ENCODE data around the gene IL1RN.

The IL1RN gene

GRCh38 chr2:113124984-113125855 is 2.2 kb upstream of the IL1RN start:
- no peak for DNase-seq (ENCODE audit: insufficient read length, low spot score)
- FAIRE-seq, result no peak

GRCh38 chr2:113127646-113128570 is 510 bp downstream of the IL1RN start:
- no peak for DNase-seq (ENCODE audit: insufficient read length, low spot score)
- no peak for FAIRE-seq

GRCh38 chr2:113129519-113130078 is 2.2 kb downstream of the IL1RN start:
- FAIRE-seq (no peak), DNase-seq (ENCODE audit: insufficient read length, low spot score) (no peak)

- no peak for DNase-seq (ENCODE audit: insufficient read length, low spot score)
- FAIRE-seq, result no peak
Measured at GRCh38 chr2:113131352-113132185, 4.2 kb downstream of the IL1RN start.

- FAIRE-seq (no peak), DNase-seq (ENCODE audit: insufficient read length, low spot score) (no peak)
Measured at GRCh38 chr2:113132414-113133021, 5.1 kb downstream of the IL1RN start.

- DNase-seq (ENCODE audit: insufficient read length, low spot score) (no peak), FAIRE-seq (no peak)
Measured at GRCh38 chr2:113133704-113134598, 6.6 kb downstream of the IL1RN start.

- DNase-seq (ENCODE audit: insufficient read length, low spot score), result no peak
- FAIRE-seq, result no peak
Measured at GRCh38 chr2:113134717-113135116, 7.3 kb downstream of the IL1RN start.

GRCh38 chr2:113135317-113135716 is 7.9 kb downstream of the IL1RN start:
- no peak for FAIRE-seq

GRCh38 chr2:113136828-113137775 is 9.7 kb downstream of the IL1RN start:
- FAIRE-seq (peak; percentile 94), DNase-seq (ENCODE audit: insufficient read length, low spot score) (no peak)

More at GRCh38 chr2:113135317-113135716, 7.9 kb downstream of the IL1RN start:
- DNase-seq (ENCODE audit: insufficient read length, low spot score), result no peak

GRCh38 chr2:113137827-113138226 is 10.4 kb downstream of the IL1RN start:
- DNase-seq (ENCODE audit: insufficient read length, low spot score) (no peak), FAIRE-seq (no peak)

DNA sequence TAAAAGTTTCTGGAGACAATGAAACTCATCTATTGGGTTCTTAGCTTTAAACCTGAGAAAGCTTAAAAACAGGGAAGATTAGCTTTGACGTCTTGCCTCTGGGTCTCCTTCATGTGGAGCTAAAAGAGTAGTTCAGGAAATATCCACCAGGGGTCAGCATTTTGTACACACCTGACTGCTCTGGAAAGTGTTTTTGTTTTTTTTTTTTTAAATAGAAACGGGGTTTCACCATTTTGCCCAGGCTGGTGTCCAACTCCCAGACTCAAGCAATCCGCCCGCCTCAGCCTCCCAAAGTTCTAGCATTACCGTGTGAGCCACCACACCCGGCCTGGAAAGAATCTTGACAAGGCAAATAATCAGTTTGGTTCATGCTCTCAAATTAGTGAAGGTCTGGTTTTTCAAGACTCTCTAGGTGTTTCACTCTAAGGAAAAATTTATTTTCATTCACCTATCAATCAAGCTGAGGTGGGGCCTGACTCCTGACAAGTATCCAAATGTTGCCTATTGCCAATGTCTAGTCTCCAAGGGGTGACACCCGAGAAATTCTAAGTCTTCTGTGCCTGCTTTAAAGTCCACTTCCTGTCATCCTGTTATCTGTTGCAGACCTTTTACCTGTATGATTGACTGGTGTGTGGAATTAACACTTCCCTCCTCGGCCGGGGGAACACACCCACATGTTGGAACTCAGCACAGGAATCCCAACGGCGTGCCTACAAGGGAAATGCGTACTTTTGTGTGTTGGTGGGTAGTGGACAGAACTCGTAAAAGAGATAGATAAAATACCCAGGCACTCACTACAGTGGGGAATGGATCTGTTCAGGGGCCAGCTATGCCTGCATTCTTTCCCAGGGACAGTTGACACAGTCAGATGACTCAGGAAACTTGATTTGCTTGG is 11.3 kb downstream of the IL1RN start:
- DNase-seq (ENCODE audit: insufficient read length, low spot score), result peak; percentile 56
- peak; percentile 93 for FAIRE-seq

- DNase-seq (ENCODE audit: insufficient read length, low spot score) (no peak), FAIRE-seq (no peak)
Measured at GRCh38 chr2:113141451-113141850, 14.1 kb downstream of the IL1RN start.

GRCh38 chr2:113142290-113142689 is 14.9 kb downstream of the IL1RN start:
- no peak for FAIRE-seq
- no peak for DNase-seq (ENCODE audit: insufficient read length, low spot score)

DNA sequence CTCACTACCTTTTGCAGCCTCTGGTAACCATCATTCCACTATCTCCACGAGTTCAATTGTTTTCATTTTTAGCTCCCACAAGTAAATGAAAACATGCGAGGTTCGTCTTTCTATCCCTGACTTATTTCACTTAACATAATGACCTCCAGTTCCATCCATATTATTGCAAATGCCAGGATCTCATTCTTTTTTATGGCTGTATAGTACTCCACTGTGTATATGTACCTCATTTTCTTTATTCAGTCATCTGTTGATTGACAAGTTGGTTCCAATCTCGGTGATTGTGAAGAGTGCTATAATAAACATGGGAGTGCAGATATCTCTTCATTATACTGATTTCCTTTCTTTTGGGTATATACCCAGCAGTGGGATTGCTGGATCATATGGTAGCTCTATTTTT is 16.9 kb downstream of the IL1RN start:
- no peak for FAIRE-seq
- DNase-seq (ENCODE audit: insufficient read length, low spot score), result no peak

DNA sequence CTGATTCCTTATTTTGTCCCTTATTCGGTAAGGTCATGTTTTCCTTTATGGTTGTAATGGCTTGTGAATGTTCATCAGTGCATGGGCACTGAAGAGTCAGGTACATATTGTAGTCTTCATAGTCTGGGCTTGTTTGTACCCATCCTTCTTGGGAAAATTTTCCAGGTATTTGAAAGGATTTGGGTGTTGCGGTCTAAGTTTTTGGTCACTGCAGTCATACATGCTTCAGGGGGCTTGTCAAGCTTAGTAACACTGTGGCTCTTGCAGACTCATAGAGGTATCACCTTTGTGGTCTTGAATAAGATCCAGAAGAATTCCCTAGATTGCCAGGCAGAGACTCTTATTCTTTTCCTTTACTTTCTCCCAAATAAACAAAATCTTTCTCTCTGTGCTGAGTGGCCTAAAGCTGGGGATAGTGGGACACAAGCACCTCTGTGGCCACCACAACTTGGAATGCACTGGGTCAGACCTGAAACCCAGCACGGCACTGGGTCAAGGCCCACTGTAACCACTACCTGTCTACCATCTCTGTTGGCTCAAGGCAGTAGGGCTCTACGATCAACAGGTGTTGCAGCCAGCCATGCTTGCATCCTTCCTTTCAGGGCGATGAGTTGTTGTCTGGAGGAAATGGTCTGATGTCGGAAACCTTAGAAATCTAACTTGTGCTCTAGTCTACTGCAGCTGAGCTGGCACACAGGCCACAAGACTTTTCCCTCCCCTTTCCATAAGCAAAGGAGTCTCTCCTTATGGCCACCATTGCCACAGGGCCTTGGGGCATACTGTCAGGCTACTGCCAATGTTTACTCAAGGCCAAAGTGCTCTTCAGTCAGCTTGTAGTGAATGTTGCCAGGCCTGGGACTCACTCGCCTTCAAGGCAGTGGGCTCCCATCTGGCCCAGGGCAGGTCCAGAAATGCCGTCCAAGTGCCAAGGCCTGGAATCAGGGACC is 21.5 kb downstream of the IL1RN start:
- no peak for DNase-seq (ENCODE audit: insufficient read length, low spot score)
- FAIRE-seq, result no peak
